GM19463 (cell line): Measurements from ENCODE around the gene DYNLT5.

ENCODE experiments used
- ATAC-seq: cut with Tn5 transposase; IDR thresholded peaks from one replicate; pipeline ENCODE4 v1.9.1; 2021; ENCODE audit warnings: mild to moderate bottlenecking, moderate library complexity; ENCODE audit not compliant: unreplicated experiment

Gene DYNLT5

GRCh38 chr1:66747501-66747900 lies 4.8 kb upstream of the DYNLT5 start:
- ATAC-seq, result no peak

- ATAC-seq, result no peak
Observed at GRCh38 chr1:66750577-66750976, 1.7 kb upstream of the DYNLT5 start.

GRCh38 chr1:66751160-66751559 lies 1.1 kb upstream of the DYNLT5 start:
- no peak for ATAC-seq

GRCh38 chr1:66752671-66753371 lies 562 bp downstream of the DYNLT5 start:
- ATAC-seq, result peak; percentile 19

- ATAC-seq, result peak; percentile 16
Observed at GRCh38 chr1:66757722-66758240, 5.5 kb downstream of the DYNLT5 start.

- peak; percentile 99 for ATAC-seq
Observed at GRCh38 chr1:66758241-66758755, 6.0 kb downstream of the DYNLT5 start.

- no peak for ATAC-seq
Observed at GRCh38 chr1:66760506-66760905, 8.2 kb downstream of the DYNLT5 start.

GRCh38 chr1:66761221-66761620 lies 9.0 kb downstream of the DYNLT5 start:
- no peak for ATAC-seq

GRCh38 chr1:66764994-66765578 lies 12.8 kb downstream of the DYNLT5 start:
- peak; percentile 48 for ATAC-seq

- ATAC-seq, result no peak
Observed at GRCh38 chr1:66767626-66768025, 15.4 kb downstream of the DYNLT5 start.

- ATAC-seq, result no peak
Observed at GRCh38 chr1:66768965-66769364, 16.7 kb downstream of the DYNLT5 start.

- ATAC-seq, result no peak
Observed at GRCh38 chr1:66769512-66770229, 17.4 kb downstream of the DYNLT5 start.

GRCh38 chr1:66770240-66770639 lies 18.0 kb downstream of the DYNLT5 start:
- ATAC-seq, result no peak

GRCh38 chr1:66770694-66771093 lies 18.4 kb downstream of the DYNLT5 start:
- ATAC-seq, result no peak

- ATAC-seq, result no peak
Observed at GRCh38 chr1:66773227-66773626, 21.0 kb downstream of the DYNLT5 start.

GRCh38 chr1:66774438-66774837 lies 22.2 kb downstream of the DYNLT5 start:
- no peak for ATAC-seq

- ATAC-seq, result no peak
Observed at GRCh38 chr1:66775646-66776045, 23.4 kb downstream of the DYNLT5 start.

GRCh38 chr1:66777831-66778230 lies 25.6 kb downstream of the DYNLT5 start:
- no peak for ATAC-seq

- no peak for ATAC-seq
Observed at GRCh38 chr1:66778266-66778665, 26.0 kb downstream of the DYNLT5 start.

GRCh38 chr1:66778969-66779368 lies 26.7 kb downstream of the DYNLT5 start:
- ATAC-seq, result no peak

- no peak for ATAC-seq
Observed at GRCh38 chr1:66779475-66780078, 27.3 kb downstream of the DYNLT5 start.
